GM23338 (cell line): ENCODE data around the gene PHKA2. TPM values are rescaled to one million over a fixed set of nuclear protein-coding genes. Genes with fewer than 3 reads are reported as not detected.

Source experiments
- ATAC-seq: fragments of 200-7000 bp; cut with Tn5 transposase; 3 replicates; pipeline ENCODE4 v1.9.1; 2020
- DNase-seq: peaks from one replicate; pipeline ENCODE4 v3.0.0-alpha.2; 2015; ENCODE audit warnings: low spot score
- H2AFZ ChIP-seq: fragments of 200-600 bp; sonication (generic); 2 replicates; pipeline ENCODE4 v1.8.0; 2016; ENCODE audit warnings: antibody characterized with exemption, mild to moderate bottlenecking, moderate library complexity
- H3F3A ChIP-seq: fragments of 200-600 bp; sonication (generic); replicated peaks from 2 replicates; pipeline ENCODE4 v1.8.0; 2017; ENCODE audit warnings: antibody characterized with exemption, mixed run types, low read depth
- H3K27ac ChIP-seq: fragments of 200-600 bp; sonication (generic); 2 replicates; pipeline ENCODE4 v1.6.1; 2016; ENCODE audit warnings: low read depth
- H3K27me3 ChIP-seq: fragments of 200-600 bp; sonication (generic); 2 replicates; pipeline ENCODE4 v1.8.0; 2016; ENCODE audit warnings: mild to moderate bottlenecking, mixed run types, moderate library complexity; ENCODE audit not compliant: insufficient read depth
- H3K36me3 ChIP-seq: fragments of 200-600 bp; sonication (generic); 2 replicates; pipeline ENCODE4 v1.8.0; 2016; ENCODE audit warnings: mild to moderate bottlenecking; ENCODE audit not compliant: insufficient read depth
- H3K4me1 ChIP-seq: fragments of 200-600 bp; sonication (generic); 2 replicates; pipeline ENCODE4 v1.8.0; 2016; ENCODE audit warnings: mild to moderate bottlenecking, moderate library complexity; ENCODE audit not compliant: insufficient read depth
- H3K4me2 ChIP-seq: fragments of 200-600 bp; sonication (generic); 2 replicates; pipeline ENCODE4 v1.7.1; 2017; ENCODE audit warnings: mixed run types
- H3K4me3 ChIP-seq: fragments of 200-600 bp; sonication (generic); 2 replicates; pipeline ENCODE4 v1.6.1; 2016; ENCODE audit warnings: mixed run types
- H3K79me2 ChIP-seq: fragments of 200-600 bp; sonication (generic); replicated peaks from 2 replicates; pipeline ENCODE4 v1.8.0; 2017; ENCODE audit warnings: mild to moderate bottlenecking; ENCODE audit not compliant: insufficient read depth
- H3K9me2 ChIP-seq: fragments of 200-600 bp; sonication (generic); 2 replicates; pipeline ENCODE4 v1.8.0; 2017; ENCODE audit not compliant: insufficient read depth
- H4K20me1 ChIP-seq: fragments of 200-600 bp; sonication (generic); replicated peaks from 2 replicates; pipeline ENCODE4 v1.8.0; 2017; ENCODE audit warnings: mild to moderate bottlenecking; ENCODE audit not compliant: insufficient read depth
- H3K27ac Mint-ChIP-seq: 2 replicates; pipeline ENCODE4 v1.8.0; 2020; ENCODE audit warnings: inconsistent platforms, mild to moderate bottlenecking, moderate library complexity, mixed read lengths
- H3K27me3 Mint-ChIP-seq: 3 replicates; pipeline ENCODE4 v1.8.0; 2022; ENCODE audit warnings: low read depth, mild to moderate bottlenecking, moderate library complexity, mixed read lengths, inconsistent platforms; ENCODE audit not compliant: insufficient read depth, poor library complexity
- H3K36me3 Mint-ChIP-seq: 3 replicates; pipeline ENCODE4 v1.8.0; 2021; ENCODE audit warnings: low read depth, mild to moderate bottlenecking, inconsistent platforms, moderate library complexity, mixed read lengths
- H3K4me1 Mint-ChIP-seq: 3 replicates; pipeline ENCODE4 v1.8.0; 2020; ENCODE audit warnings: mild to moderate bottlenecking, inconsistent platforms, mixed read lengths
- H3K4me3 Mint-ChIP-seq: 3 replicates; pipeline ENCODE4 v1.8.0; 2021; ENCODE audit warnings: moderate library complexity, mild to moderate bottlenecking, inconsistent platforms, mixed read lengths
- H3K9me3 Mint-ChIP-seq: 3 replicates; pipeline ENCODE4 v1.8.0; 2020; ENCODE audit warnings: moderate library complexity, mild to moderate bottlenecking, inconsistent platforms, mixed read lengths
- CREB1 ChIP-seq: fragments of 250-450 bp; sonication (Bioruptor Pico); IDR thresholded peaks from 2 replicates; pipeline ENCODE4 v1.5.0; 2020; ENCODE audit warnings: low read depth, mild to moderate bottlenecking, moderate library complexity
- CTCF ChIP-seq, 2 experiments: fragments of 200-600 bp in 1 of 2; sonication (generic) in 1 of 2; conservative IDR thresholded peaks; 2 replicates each; pipeline versions ENCODE4 v1.5.1 to v1.6.1; 2016 to 2017; ENCODE audit warnings: antibody characterized with exemption in 2 of 2, low read depth in 2 of 2, mild to moderate bottlenecking in 2 of 2, moderate library complexity in 1 of 2
- ETS1 ChIP-seq: IDR thresholded peaks from 2 replicates; pipeline ENCODE4 v1.6.1; 2016; ENCODE audit warnings: antibody characterized with exemption
- EZH2 ChIP-seq: fragments of 200-600 bp; sonication (generic); IDR thresholded peaks from one replicate; pipeline ENCODE4 v1.8.0; 2017; ENCODE audit warnings: antibody characterized with exemption, mild to moderate bottlenecking, low read depth; ENCODE audit not compliant: unreplicated experiment
- EZH2phosphoT487 ChIP-seq: fragments of 200-600 bp; sonication (generic); IDR thresholded peaks from one replicate; pipeline ENCODE4 v1.8.1; 2018; ENCODE audit warnings: antibody characterized with exemption; ENCODE audit not compliant: unreplicated experiment
- JUNB ChIP-seq: IDR thresholded peaks from one replicate; pipeline ENCODE4 v1.6.1; 2016; ENCODE audit warnings: antibody characterized with exemption; ENCODE audit not compliant: unreplicated experiment
- STAT1 ChIP-seq: IDR thresholded peaks from one replicate; pipeline ENCODE4 v1.6.1; 2016; ENCODE audit warnings: antibody characterized with exemption; ENCODE audit not compliant: unreplicated experiment
- ZNF114 ChIP-seq: fragments of 250-450 bp; sonication (Bioruptor Pico); IDR thresholded peaks from 2 replicates; pipeline ENCODE4 v1.5.0; 2020; ENCODE audit warnings: mild to moderate bottlenecking, moderate library complexity
- ZNF331 ChIP-seq: fragments of 250-450 bp; sonication (Bioruptor Pico); IDR thresholded peaks from 2 replicates; pipeline ENCODE4 v1.5.0; 2020; ENCODE audit warnings: low read depth, mild to moderate bottlenecking, moderate library complexity
- ZNF462 ChIP-seq: fragments of 250-450 bp; sonication (Bioruptor Pico); IDR thresholded peaks from 2 replicates; pipeline ENCODE4 v1.5.0; 2020; ENCODE audit warnings: mild to moderate bottlenecking, moderate library complexity
- polyA plus RNA-seq: library from polyadenylated mRNA; unstranded; fragments of >200 nt; fragmentation: Nextera tagmentation; extraction: Ambion mirVana; gene quantifications from 2 replicates; pipeline ENCODE4 v1.2.1, GENCODE V29; 2016
- total RNA-seq: library from RNA; depleted of rRNA; stranded (reverse); fragments of >200 nt; shearing (Covaris generic); gene quantifications from 2 replicates; pipeline ENCODE4 v1.2.3, GENCODE V29; 2014
- TF ChIP-seq, protein P1 (sequence below): IDR thresholded peaks from one replicate; pipeline ENCODE4 v1.6.1; 2018; ENCODE audit warnings: antibody characterized with exemption; ENCODE audit not compliant: unreplicated experiment

The PHKA2 gene
- total and polyA plus RNA-seq, 2 experiments from 2014 or later: 8.0 to 23.9 TPM

DNA sequence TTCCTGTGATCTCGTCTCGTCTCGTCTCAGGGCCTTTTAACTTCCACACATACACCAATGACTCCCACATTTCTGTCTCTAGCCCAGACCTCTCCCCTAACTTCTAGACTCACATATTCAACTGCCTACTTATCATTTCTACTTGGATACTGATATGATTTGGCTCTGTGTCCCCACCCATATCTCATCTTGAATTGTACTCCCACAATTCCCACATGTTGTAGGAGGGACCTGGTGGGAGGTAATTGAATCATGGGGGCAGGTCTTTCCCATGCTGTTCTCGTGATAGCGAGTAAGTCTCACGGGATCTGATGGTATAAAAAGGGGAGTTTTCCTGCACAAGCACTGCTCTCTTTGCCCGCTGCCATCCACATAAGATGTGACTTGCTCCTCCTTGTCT lies 8.9 kb downstream of the PHKA2 start (continued):
- no peak for TF ChIP-seq ETS1

DNA sequence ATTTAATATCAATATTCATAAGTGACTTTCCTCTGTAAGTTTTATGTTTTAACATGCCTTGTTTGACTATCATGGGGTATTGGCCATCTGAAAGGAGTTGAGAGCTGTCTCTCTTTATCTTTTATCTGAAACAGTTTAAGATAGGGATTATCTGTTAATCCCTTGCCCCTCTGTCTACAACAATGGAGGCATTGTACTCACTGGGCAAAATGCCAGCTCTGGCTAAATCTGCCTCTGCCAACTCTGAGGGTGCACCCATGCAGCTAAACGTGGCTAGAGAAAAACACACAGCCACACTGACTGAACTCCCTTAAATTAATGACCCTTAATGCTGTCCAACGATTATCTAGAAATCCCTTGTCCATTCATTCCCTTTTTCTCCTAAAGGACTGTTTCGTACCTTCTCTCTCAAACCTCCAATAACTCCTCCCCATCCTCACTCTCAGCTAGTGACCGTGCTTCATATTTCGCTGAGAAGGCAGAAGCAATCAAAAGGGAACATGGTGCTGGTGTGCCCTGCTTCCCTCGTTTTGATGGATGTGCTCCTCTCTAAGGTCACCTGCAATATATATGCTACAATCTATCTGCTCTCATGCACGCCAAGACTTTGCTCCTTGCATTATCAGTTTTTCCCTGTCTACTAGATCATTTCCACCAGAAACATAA lies 10.3 kb downstream of the PHKA2 start:
- Mint-ChIP-seq H3K4me1 (no peaks in the 10 kb centered on the region), H3K4me3 (no peak overlapping the region), H3K36me3 (no peaks in the 10 kb centered on the region), H3K27me3 (no peaks in the 10 kb centered on the region), H3K9me3 (no peaks in the 10 kb centered on the region), H3K27ac (no peak overlapping the region)
- Histone ChIP-seq H3K27me3 (no peaks in the 10 kb centered on the region), H3K79me2 (no peaks in the 10 kb centered on the region), H4K20me1 (peaks cover 5% of the 10 kb centered on the region; the same call in 1 of the 2 replicates), H3F3A (no peaks in the 10 kb centered on the region), H3K4me3 (no peak overlapping the region), H3K27ac (no peak overlapping the region), H2AFZ (no peak overlapping the region), H3K36me3 (no peaks in the 10 kb centered on the region), H3K4me2 (no peak overlapping the region), H3K4me1 (no peaks in the 10 kb centered on the region), H3K9me2 (no peaks in the 10 kb centered on the region)
- ATAC-seq: no peak
- no peak for DNase-seq
- TF ChIP-seq STAT1 (no peak), EZH2 (no peak), JUNB (no peak), CTCF (conservative IDR thresholded peaks at IDR 0.05; ENCODE audit: low read depth in 2 of 2) (no peak), EZH2phosphoT487 (no peak), ZNF331 (CRISPR knock-in tag) (no peak), CREB1 (CRISPR knock-in tag) (no peak), ZNF462 (CRISPR knock-in tag) (no peak), ZNF114 (CRISPR knock-in tag) (no peak)
- TF ChIP-seq, protein P1, sequence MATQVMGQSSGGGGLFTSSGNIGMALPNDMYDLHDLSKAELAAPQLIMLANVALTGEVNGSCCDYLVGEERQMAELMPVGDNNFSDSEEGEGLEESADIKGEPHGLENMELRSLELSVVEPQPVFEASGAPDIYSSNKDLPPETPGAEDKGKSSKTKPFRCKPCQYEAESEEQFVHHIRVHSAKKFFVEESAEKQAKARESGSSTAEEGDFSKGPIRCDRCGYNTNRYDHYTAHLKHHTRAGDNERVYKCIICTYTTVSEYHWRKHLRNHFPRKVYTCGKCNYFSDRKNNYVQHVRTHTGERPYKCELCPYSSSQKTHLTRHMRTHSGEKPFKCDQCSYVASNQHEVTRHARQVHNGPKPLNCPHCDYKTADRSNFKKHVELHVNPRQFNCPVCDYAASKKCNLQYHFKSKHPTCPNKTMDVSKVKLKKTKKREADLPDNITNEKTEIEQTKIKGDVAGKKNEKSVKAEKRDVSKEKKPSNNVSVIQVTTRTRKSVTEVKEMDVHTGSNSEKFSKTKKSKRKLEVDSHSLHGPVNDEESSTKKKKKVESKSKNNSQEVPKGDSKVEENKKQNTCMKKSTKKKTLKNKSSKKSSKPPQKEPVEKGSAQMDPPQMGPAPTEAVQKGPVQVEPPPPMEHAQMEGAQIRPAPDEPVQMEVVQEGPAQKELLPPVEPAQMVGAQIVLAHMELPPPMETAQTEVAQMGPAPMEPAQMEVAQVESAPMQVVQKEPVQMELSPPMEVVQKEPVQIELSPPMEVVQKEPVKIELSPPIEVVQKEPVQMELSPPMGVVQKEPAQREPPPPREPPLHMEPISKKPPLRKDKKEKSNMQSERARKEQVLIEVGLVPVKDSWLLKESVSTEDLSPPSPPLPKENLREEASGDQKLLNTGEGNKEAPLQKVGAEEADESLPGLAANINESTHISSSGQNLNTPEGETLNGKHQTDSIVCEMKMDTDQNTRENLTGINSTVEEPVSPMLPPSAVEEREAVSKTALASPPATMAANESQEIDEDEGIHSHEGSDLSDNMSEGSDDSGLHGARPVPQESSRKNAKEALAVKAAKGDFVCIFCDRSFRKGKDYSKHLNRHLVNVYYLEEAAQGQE: no peak
